ENCODE measurements around the gene ZNF473. TPM values are rescaled to one million over a fixed set of nuclear protein-coding genes. Genes with fewer than 3 reads are reported as not detected.

Gene ZNF473
- total RNA-seq, 1 donor from 2014 or later: 11.8 TPM

DNA sequence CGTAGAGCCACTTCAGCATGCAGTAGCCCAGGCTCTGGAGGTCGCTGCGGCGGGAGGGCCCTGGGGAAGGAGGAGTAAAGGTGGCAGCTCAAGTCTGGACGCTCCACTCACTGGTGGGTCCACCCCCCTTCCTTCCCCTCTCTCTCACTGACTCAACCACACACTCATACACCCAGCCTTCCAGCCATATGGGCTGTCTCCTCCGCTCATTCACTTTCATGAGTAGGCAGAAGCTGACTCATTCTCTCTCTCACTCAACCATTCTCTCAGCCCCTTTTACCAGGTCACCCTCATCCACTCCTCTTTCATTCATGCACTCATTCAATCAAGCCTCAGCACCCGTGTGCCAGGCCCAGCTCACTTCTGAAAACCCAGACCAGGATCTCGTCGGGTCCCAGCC is 37.4 kb upstream of the ZNF473 start:
- H3K4me3 Mint-ChIP-seq: no peak overlapping the region
- no peaks in the 10 kb centered on the region for H3K9me3 Mint-ChIP-seq
- peaks cover 14% of the 10 kb centered on the region for H3K4me1 Mint-ChIP-seq (ENCODE audit: low read depth)
- DNase-seq (ENCODE audit: low spot score): no peak
- peak overlapping the region; percentile 18 for H3K27ac Mint-ChIP-seq
- no peaks in the 10 kb centered on the region for H3K27me3 Mint-ChIP-seq (ENCODE audit: insufficient read depth)
- intact Hi-C loops (cut with micrococcal nuclease): loop anchor here (5.0 to 10.0 kb wide), 2 partner anchors 174 to 311 kb away; partner anchors contain the start of genes FUZ, MED25 and PRMT1
- H3K36me3 Mint-ChIP-seq (ENCODE audit: low read depth): peaks cover 39% of the 10 kb centered on the region

DNA sequence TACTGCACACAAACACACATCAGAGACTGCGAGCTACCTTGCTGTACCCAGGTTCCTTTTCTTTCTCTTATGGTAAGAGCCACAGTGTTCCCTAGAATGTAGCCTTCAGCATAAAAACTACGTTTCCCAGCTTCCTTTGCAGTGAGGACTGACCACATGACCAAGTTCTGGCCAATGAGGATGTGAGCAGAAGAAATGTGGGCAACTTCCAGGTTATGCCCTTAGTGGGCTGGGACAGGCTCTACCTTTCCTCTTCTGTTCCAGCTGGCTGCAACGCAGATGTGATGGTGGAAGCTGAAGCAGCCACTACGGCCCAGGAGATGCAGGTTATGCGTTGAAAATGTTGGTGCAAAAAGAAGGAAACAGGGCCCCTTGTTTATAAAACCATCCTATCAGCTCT is 28.1 kb upstream of the ZNF473 start:
- no peak overlapping the region for H3K4me3 Mint-ChIP-seq
- no peaks in the 10 kb centered on the region for H3K9me3 Mint-ChIP-seq
- no peak overlapping the region for H3K27ac Mint-ChIP-seq
- H3K27me3 Mint-ChIP-seq (ENCODE audit: insufficient read depth): no peaks in the 10 kb centered on the region
- H3K4me1 Mint-ChIP-seq (ENCODE audit: low read depth): peaks cover 11% of the 10 kb centered on the region
- DNase-seq (ENCODE audit: low spot score): no peak
- peaks cover 49% of the 10 kb centered on the region for H3K36me3 Mint-ChIP-seq (ENCODE audit: low read depth)
- intact Hi-C loops (cut with micrococcal nuclease): no loop called here

DNA sequence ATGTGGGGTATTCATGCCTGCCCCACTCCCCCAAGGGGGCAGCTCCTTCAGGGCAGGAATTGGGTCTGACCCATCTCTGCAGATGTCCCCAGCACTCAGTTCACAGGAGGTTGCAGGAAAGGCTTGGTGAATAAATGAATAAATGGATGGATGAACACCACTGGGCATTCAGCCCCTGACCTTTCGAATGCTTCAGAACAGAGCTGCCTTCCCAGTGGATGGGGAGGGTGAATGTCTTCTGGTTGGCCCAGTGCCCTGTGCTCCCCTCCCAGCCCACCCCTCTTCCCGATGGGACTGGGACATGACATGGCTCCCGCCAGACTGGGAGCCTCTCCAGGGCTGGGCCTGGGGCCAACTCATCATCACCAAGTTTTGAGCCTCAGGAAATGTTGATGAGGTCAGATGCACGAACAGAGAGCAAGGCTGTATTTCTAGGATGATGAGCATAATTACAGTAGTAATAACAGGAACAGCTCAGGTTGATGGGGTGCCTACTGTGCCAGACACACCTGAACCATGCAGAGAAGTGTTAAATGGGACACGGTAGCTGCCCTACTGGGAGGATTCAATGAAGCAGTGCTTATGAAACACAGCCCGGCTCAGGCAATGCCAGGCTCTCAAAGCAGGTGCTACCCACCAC is 26.3 kb upstream of the ZNF473 start:
- no peaks in the 10 kb centered on the region for H3K27me3 Mint-ChIP-seq (ENCODE audit: insufficient read depth)
- no peak overlapping the region for H3K27ac Mint-ChIP-seq
- peaks cover 56% of the 10 kb centered on the region for H3K36me3 Mint-ChIP-seq (ENCODE audit: low read depth)
- intact Hi-C loops (cut with micrococcal nuclease): no loop called here
- peaks cover 25% of the 10 kb centered on the region for H3K4me1 Mint-ChIP-seq (ENCODE audit: low read depth)
- DNase-seq (ENCODE audit: low spot score): no peak
- no peak overlapping the region for H3K4me3 Mint-ChIP-seq
- H3K9me3 Mint-ChIP-seq: no peaks in the 10 kb centered on the region

DNA sequence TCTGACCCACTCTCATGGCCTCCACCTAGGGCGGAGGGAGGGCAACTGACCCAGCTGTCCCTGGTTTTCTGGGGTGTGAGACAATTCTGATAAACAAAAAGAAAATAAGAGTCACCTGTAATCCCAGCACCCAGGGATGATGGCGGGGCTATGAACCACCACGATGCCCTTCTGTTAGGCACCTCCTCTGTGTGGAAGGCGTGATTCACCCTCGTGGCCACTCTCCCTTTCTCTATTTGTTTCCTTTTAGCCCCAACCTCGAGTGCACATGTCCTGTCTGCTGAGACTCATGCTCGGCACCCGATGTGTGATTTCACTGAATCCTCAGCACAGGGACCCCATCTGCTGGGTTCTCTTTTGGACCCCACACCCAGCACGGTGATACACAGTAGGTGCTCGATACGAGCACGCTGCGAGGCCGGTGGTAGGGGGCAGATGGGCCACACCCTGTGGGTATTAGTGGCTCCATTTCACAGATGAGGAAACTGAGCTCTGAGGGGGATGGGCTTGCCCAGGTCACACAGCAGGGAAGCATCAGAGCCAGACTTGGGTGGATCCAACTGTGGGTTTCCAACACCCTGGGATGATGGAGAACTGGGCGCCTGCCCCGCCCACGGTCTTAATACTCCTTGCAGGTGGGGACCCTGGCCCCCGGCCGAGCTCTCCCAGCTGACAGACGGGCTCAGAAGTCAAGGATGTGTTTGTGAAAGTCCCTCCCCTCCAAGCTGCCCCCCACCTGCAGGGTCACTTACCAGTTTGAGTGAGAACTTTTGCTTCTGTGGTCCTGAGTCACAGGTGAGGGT is 25.6 kb upstream of the ZNF473 start:
- Mint-ChIP-seq H3K4me1 (ENCODE audit: low read depth) (peaks cover 32% of the 10 kb centered on the region), H3K36me3 (ENCODE audit: low read depth) (peaks cover 53% of the 10 kb centered on the region), H3K27me3 (ENCODE audit: insufficient read depth) (no peaks in the 10 kb centered on the region), H3K9me3 (no peaks in the 10 kb centered on the region), H3K27ac (no peak overlapping the region), H3K4me3 (no peak overlapping the region)
- DNase-seq (ENCODE audit: low spot score): no peak
- intact Hi-C loops (cut with micrococcal nuclease): no loop called here

DNA sequence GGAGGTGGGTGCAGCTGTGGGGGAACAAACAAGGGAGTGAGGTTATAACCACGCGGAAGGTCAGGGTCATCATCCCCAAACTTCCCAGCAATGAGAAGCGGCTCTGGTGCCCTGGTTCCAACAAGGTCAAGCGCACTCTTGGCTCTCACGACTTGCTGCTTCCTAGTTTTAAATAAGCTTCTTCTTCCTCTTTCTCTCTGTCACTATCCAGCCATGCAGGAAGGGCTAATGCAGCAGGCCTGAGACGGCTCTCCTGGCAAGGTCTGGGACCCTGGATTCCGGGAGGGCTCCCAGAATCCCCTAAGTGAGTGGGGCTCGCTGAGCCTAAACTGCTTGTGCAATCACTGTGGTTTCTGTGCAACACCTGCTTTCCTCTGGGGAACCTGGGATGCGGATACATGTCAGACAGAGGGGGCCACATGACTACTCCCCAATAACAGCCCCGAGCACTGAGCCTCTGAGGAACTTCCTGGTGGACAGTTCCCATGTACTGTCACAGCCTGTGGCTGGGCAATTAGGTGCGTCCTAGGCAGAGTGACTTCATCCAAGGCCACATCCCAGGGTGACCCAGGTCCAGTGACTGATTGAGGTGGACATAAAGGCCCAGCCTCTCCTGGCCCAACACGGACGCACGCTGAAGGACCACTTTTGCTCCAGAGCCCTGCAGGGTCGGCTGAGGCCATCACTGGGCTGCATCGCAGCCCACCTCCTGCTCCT is 24.8 kb upstream of the ZNF473 start:
- Mint-ChIP-seq H3K4me1 (ENCODE audit: low read depth) (peaks cover 38% of the 10 kb centered on the region), H3K27ac (peak overlapping the region; percentile 70), H3K27me3 (ENCODE audit: insufficient read depth) (no peaks in the 10 kb centered on the region), H3K9me3 (no peaks in the 10 kb centered on the region), H3K4me3 (no peak overlapping the region), H3K36me3 (ENCODE audit: low read depth) (peaks cover 54% of the 10 kb centered on the region)
- no peak for DNase-seq (ENCODE audit: low spot score)
- intact Hi-C loops (cut with micrococcal nuclease): no loop called here

DNA sequence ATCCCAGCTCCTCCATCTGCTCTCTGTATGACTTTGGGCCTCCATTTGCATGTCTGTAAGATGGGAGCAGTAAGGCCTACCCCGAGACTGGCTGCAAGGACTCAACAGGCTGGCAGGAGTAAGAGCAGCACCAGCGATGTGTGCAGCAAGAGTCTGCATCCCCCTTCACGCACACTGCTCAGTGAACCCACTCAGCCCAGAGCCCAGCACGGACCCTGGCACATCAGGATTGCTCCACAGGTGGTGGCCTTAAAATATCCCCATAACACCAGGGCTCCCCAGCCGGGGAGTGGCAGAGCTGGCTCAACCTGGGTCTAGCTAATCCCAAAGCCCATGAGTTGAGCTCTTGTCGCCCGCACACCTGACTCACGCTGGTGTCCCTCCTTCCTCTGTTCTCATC is 24.0 kb upstream of the ZNF473 start:
- no peak overlapping the region for H3K27ac Mint-ChIP-seq
- no peaks in the 10 kb centered on the region for H3K27me3 Mint-ChIP-seq (ENCODE audit: insufficient read depth)
- H3K9me3 Mint-ChIP-seq: no peaks in the 10 kb centered on the region
- H3K4me1 Mint-ChIP-seq (ENCODE audit: low read depth): peaks cover 38% of the 10 kb centered on the region
- no peak overlapping the region for H3K4me3 Mint-ChIP-seq
- no peak for DNase-seq (ENCODE audit: low spot score)
- intact Hi-C loops (cut with micrococcal nuclease): no loop called here
- H3K36me3 Mint-ChIP-seq (ENCODE audit: low read depth): peaks cover 55% of the 10 kb centered on the region

DNA sequence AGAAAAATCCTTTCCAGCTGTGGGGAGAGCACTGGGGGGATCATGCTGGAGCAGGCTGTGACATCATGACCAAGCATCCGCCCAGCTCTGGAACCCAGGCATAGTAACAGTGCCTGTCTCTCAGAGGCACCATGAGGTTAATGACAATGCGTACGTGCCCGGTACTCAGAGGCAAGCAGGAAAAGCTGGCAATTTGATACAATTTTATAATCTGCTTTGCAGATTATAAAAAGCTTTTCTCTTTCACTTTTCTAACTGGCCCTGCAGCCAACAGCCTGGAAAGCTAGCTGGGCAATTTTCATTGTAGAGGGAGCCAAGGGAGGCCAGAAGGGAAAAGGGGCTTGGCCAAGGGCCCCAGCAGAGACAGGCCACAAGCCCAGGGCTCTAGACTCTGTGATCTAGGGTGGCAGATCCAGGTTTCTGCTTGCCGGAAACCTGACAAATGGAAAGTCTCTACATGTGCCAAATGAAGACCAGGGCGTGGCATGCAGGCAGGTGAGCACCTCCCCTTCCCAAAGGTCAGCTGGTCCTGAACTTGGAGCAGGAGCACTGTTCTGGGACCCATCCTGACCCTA is 23.3 kb upstream of the ZNF473 start:
- H3K27ac Mint-ChIP-seq: no peak overlapping the region
- H3K36me3 Mint-ChIP-seq (ENCODE audit: low read depth): peaks cover 58% of the 10 kb centered on the region
- no peaks in the 10 kb centered on the region for H3K27me3 Mint-ChIP-seq (ENCODE audit: insufficient read depth)
- peaks cover 38% of the 10 kb centered on the region for H3K4me1 Mint-ChIP-seq (ENCODE audit: low read depth)
- H3K9me3 Mint-ChIP-seq: no peaks in the 10 kb centered on the region
- intact Hi-C loops (cut with micrococcal nuclease): no loop called here
- no peak for DNase-seq (ENCODE audit: low spot score)
- H3K4me3 Mint-ChIP-seq: no peak overlapping the region

DNA sequence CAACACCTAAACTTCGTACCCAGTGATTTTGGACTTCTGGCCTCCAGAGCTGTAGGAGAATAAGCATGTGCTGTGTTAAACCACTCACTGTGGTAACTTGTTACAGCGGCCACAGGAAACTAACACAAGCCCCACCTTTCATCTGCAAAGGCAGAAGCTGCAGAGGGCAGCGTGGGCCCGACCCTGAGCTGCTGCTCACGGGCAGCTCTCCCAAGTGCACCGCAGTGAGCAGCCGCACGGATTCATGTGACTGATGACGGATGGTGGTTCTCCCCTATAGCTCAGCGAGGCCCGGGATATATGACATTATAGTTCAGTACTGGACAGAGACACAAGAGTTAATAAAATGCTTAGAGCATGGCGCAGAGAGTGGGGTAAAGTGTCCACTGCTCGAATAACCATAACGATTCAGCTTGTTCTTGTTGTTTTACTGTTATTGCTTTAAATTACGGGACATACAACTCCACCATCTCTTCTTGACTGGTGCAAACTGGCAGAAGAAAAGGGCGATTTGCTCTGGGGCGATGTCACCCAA is 22.5 kb upstream of the ZNF473 start:
- H3K27me3 Mint-ChIP-seq (ENCODE audit: insufficient read depth): no peaks in the 10 kb centered on the region
- peaks cover 33% of the 10 kb centered on the region for H3K4me1 Mint-ChIP-seq (ENCODE audit: low read depth)
- no peak overlapping the region for H3K27ac Mint-ChIP-seq
- DNase-seq (ENCODE audit: low spot score): no peak
- no peak overlapping the region for H3K4me3 Mint-ChIP-seq
- intact Hi-C loops (cut with micrococcal nuclease): no loop called here
- H3K9me3 Mint-ChIP-seq: no peaks in the 10 kb centered on the region
- peaks cover 59% of the 10 kb centered on the region for H3K36me3 Mint-ChIP-seq (ENCODE audit: low read depth)

DNA sequence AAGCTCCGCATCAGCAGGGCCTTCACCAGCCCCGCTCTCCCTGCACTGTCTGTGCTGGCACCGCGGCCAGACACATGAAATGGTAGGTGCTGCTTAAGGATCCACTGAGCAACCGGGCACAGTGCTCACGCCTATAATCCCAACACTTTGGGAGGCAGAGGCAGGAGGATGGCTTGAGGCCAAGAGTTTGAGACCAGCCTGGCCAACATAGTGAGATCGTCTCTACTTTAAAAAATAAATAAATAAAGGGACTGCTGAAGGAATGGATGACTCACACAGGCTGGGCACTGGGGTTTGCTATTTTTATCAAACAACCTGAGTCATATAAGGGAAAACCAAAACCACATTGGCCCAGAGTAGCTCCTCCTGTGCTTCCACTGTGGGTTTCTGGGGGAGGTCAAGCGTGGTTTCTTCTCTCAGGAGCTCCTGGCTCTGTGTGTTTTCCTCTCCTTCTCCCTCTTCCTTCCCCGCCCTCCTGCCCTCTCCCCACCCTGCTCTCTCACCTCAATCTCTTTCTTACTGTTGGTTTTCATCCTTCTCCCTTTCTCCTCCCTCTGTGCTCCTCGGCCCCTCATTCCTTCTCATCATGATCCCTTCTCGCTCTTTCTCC is 21.9 kb upstream of the ZNF473 start:
- peak overlapping the region; percentile 15 for H3K4me3 Mint-ChIP-seq
- H3K36me3 Mint-ChIP-seq (ENCODE audit: low read depth): peaks cover 63% of the 10 kb centered on the region
- intact Hi-C loops (cut with micrococcal nuclease): loop anchor here (1.0 kb wide), 2 partner anchors 21 to 74 kb away; partner anchors contain the start of gene VRK3
- H3K27me3 Mint-ChIP-seq (ENCODE audit: insufficient read depth): no peaks in the 10 kb centered on the region
- peak overlapping the region; percentile 62 for H3K27ac Mint-ChIP-seq
- H3K9me3 Mint-ChIP-seq: no peaks in the 10 kb centered on the region
- peaks cover 33% of the 10 kb centered on the region for H3K4me1 Mint-ChIP-seq (ENCODE audit: low read depth)
- DNase-seq (ENCODE audit: low spot score): peak; percentile 11

DNA sequence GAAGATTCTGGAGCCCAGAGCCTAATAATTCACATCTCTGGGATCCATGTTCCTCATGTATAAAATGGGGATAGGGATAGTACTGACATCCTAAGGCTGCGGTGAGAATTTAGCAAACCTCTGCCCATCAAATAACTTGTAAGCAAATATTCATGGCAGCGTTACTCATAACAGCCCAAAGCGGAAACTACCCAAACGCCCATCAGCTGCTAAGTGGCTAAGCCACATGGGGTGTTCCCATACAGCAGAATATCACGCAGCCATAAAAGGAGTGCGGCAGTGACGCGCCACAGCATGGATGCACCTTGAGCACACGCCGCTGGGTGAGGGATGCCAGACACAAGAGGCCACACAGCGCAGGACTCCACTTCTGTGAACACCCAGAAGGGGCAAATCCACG is 20.4 kb upstream of the ZNF473 start:
- peaks cover 56% of the 10 kb centered on the region for H3K36me3 Mint-ChIP-seq (ENCODE audit: low read depth)
- no peak for DNase-seq (ENCODE audit: low spot score)
- H3K27me3 Mint-ChIP-seq (ENCODE audit: insufficient read depth): no peaks in the 10 kb centered on the region
- H3K9me3 Mint-ChIP-seq: no peaks in the 10 kb centered on the region
- intact Hi-C loops (cut with micrococcal nuclease): no loop called here
- peak overlapping the region; percentile 58 for H3K27ac Mint-ChIP-seq
- peaks cover 33% of the 10 kb centered on the region for H3K4me1 Mint-ChIP-seq (ENCODE audit: low read depth)
- no peak overlapping the region for H3K4me3 Mint-ChIP-seq

DNA sequence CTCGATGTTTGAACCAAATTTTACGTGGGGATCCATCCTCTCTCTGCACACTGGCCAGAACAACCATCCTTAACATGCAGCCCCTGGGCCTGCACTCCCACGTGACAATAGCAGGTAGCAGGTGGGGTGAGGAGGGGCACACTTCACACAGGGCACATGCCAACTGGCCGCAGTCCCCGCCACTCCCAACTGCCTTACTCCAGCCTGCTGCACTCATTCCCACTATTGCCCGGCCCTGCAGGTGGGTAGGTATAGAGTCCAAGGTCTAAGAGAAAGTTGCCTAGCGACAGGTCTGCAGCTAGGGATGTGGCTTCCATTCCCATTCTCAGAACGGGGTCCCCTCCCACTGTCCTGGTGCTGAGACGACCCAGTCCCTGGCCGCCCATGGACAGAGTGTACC is 18.6 kb upstream of the ZNF473 start:
- Mint-ChIP-seq H3K4me3 (no peak overlapping the region), H3K4me1 (ENCODE audit: low read depth) (peaks cover 27% of the 10 kb centered on the region), H3K27ac (no peak overlapping the region), H3K27me3 (ENCODE audit: insufficient read depth) (no peaks in the 10 kb centered on the region), H3K9me3 (no peaks in the 10 kb centered on the region), H3K36me3 (ENCODE audit: low read depth) (peaks cover 56% of the 10 kb centered on the region)
- intact Hi-C loops (cut with micrococcal nuclease): no loop called here
- no peak for DNase-seq (ENCODE audit: low spot score)

DNA sequence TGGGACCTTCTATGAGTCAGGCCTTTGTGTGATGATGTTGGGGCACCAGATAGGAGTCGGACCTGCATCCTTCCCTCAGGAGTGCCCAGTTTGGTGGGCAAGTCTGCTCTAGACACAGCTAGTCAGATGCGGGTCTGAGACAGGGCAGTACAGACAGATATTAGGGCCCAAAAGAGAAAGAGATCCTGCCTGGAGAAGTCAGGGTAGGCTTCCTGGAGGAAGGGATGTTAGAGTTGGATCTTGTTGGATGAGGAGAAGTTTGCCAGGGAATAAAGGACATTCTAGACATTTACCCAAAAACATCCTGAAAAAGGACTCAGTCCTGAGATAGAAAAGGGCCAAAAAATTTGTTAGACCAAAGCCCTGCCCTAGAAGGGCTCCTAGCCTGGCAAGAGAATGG is 17.9 kb upstream of the ZNF473 start:
- Mint-ChIP-seq H3K36me3 (ENCODE audit: low read depth) (peaks cover 51% of the 10 kb centered on the region), H3K4me3 (no peak overlapping the region), H3K27ac (peak overlapping the region; percentile 57), H3K27me3 (ENCODE audit: insufficient read depth) (no peaks in the 10 kb centered on the region), H3K9me3 (no peaks in the 10 kb centered on the region), H3K4me1 (ENCODE audit: low read depth) (peaks cover 27% of the 10 kb centered on the region)
- intact Hi-C loops (cut with micrococcal nuclease): no loop called here
- no peak for DNase-seq (ENCODE audit: low spot score)

Data from activated T-helper 1 cell treated with anti-CD3 and anti-CD28 coated beads, Interleukin-12 subunit alpha, Interleukin-12 subunit beta, Interleukin-2, Interleukin-4 antibody, amounts not matched to agents 30 ng/mL and 10 ng/mL and 1 ng/mL, durations not matched to agents 14 hours and 24 hours and 36 hours (primary cell).